Activated T-helper 1 cell treated with Interleukin-2 at 50 U/mL for 16 hours (primary cell): ENCODE results near the gene MSL1.
A peak's percentile ranks its signal among the peaks of the same experiment; 100 is the strongest.

ENCODE experiments used
- DNase-seq: peaks from one replicate; pipeline ENCODE4 v3.0.0-alpha.2; 2020; ENCODE audit warnings: low read depth

Gene MSL1

DNA sequence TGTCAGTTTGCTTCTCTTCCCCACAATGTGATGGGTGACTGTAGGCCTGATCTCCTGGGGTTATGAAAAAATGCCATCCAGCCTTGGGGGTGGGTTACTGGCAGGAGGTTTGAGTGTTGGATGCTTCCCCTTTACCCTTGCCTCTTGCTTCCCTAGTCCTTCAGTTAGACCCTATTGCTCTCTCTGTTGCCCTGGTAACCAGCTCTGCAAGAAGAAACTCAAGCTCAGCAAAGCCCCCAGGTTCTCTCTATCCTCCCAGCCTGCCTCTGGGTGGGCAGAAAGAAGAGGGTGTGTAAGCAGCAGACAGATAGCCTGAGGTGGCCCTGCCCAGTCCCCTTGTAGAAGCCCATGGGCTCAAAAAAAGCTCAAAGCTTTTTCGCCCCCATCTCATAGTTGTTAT lies 52.7 kb downstream of the MSL1 start:
- DNase-seq, result no peak

DNA sequence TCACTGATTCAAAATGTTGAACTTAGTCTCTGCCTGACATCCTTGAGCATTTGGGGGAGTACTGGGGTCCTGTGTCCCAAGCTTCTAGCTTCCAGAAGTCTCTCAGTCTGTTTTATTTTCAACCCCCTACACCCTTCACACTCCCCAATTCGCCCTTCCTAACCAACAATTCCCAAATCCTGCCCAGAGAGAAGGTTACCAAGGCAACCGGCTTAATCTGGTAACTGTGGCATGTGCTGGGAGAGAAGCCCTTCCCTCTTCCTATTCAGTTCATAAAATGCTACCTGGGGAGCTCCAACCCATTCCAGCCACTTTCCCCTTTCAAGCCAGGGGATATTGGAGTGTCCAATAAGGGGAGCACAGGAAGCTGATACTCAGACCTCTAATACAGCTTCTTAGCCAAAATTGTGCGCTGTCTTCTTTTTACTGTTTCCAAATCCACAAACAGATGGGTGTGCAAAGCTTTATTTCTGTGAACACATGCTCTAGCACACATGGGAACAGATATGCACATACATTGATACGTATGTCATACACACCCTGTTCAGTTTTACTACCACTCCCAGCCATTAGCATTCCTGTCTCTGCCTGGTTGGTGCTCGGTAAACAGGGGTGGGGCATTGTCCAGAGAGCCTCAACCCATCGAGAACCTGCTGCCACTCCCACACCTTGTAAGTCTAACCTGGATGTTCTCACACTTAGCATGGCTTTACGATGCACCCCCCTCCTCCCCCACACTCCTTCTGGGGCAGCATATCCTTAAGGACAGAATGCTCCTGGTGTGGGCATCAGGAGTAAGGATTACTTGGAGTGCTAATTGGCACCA lies 54.4 kb downstream of the MSL1 start:
- no peak for DNase-seq

DNA sequence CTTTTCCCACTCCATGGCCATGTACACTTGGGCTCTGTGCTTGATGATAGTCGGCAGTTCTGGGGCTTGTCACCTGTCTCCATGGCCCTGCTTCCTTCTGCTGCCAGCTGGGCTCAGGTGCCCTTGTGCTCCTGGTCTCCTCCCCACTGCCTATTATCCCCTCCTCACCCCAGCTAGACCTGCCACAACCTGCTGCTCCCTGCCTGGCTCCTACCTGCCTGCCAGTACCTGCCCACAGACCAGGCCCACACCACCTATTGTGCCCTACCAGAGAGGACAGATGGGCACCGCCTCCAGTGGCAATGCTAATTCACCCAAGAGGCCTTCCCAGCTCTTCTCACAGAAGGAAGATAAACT lies 55.0 kb downstream of the MSL1 start:
- DNase-seq, result no peak

DNA sequence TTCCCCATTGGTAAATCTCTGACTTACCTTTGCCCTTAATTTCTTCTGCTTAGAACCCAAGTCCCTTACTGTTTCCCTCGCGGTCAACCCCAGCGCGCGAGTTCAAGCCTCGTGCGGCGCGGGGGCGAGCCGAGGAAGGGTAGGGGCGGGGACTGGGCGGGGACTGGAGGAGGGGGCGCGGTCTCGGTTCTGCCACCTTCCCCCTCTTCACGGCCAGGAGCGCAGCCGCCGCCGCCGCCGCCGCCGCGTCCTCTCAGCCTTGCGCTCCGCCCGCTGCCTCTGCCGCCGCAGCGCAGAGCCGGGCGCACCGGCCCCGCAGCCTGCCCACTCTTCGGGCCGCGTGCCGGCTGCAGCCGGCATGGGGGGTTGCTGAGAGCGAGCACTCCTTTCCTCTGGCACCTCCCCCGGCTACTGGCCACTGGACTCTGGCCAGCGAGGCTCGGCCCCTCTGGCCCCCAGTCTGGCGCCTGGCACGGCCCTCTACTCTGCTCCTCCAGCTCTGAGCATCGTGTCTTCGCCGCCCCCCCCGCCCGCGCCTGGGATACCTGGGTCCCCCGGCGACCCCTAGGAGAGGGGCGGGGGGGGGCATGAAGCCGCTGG lies 55.6 kb downstream of the MSL1 start, which contains the start of gene RAPGEFL1:
Gene RAPGEFL1, plus strand, starts transcription at position 196 of the 600 bp plus-strand sequence. Its CDS starts 392 bp downstream, at position 588.
- DNase-seq, result peak; percentile 68

DNA sequence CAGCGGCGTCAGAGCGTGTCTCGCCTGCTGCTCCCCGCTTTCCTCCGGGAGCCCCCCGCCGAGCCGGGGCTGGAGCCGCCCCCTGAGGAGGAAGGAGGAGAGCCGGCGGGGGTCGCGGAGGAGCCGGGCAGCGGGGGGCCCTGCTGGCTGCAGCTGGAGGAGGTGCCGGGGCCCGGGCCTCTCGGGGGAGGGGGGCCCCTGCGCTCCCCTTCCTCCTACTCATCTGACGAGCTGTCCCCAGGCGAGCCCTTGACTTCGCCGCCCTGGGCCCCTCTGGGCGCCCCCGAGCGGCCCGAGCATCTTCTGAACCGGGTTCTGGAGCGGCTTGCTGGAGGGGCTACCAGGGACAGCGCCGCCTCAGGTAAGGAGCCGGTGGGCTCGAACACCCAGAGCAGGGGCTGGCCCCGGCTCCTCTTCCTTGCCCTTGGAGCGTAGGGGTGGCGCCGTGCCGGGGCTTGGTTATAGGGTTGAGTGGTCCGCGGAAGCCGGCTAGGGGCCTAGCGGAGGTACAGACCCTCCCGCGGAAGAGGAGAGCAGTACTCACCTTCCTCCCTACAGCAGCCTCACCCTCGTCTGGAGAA lies 56.3 kb downstream of the MSL1 start:
- DNase-seq, result no peak

DNA sequence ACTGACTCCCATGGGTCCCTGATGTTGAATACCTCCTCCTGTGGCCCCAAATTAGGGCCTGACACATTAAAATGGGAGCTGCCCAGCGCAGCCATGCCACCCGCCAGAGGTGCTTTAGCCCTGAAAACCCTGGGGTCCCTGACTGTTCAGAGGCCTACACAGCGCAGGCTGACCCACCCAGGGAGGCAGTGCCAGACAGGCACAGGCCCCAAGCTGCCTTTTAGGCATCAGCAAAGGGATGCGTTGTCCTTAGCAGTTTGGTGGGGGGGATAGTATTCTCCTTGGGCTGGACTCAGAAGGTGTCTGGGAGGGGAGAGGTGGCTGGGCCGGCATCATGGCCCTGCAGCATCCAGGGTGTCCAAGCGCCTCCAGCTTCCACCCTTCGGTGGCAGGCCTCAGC lies 56.9 kb downstream of the MSL1 start:
- DNase-seq, result no peak

DNA sequence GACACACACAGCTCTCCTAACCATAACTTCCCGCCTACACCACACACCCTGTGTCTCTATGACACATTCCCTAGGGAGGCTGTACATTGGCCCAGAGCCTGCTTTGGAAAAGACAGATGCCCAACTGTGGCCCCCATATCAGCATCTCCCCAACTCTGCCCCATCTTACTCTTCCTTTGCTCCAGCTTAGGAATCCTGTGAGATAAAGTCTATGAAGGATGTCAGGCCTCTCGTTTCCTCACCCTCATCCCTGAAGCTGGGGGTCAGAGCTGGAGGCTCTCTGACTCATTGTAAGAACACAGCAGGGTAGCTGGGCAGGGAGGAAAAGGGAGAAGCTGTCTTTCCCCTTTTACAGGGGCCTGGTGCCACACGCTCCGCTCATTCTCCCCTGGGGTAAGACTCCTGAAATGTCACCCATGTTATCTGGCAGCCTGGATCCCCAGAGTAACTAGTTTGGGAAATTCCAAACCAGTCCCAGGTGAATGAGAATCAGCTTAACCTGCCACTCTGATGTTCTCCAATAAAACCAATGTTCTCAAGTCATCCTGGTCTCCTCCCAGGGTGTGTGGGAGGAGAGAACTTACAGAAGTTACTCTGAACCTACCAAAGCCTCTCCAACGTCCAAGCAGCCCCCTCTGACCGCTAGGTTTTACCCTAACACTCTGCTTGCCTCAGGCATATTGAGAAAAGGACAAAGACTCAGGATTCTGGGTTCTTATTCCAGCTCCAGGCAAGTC lies 58.3 kb downstream of the MSL1 start:
- DNase-seq, result no peak

DNA sequence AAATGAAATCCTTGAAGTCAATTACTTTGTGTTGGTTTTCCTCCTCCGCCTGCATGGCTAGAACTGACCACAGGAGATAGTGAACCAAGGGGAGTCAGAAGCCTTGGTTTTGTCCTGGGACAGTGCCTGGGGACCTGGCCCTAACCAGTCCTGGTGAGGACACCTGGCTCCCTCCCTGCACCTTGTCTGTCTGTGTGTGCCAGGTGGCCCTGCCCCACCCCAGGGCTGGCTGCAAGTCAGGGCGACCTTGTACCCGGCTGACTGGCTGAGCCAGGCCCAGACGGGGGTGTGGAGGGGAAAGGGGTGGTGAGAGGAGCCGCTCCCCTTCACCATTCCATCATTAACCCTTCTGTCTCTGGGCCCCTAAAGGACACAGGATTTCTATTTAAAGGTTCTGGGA lies 58.9 kb downstream of the MSL1 start:
- no peak for DNase-seq

DNA sequence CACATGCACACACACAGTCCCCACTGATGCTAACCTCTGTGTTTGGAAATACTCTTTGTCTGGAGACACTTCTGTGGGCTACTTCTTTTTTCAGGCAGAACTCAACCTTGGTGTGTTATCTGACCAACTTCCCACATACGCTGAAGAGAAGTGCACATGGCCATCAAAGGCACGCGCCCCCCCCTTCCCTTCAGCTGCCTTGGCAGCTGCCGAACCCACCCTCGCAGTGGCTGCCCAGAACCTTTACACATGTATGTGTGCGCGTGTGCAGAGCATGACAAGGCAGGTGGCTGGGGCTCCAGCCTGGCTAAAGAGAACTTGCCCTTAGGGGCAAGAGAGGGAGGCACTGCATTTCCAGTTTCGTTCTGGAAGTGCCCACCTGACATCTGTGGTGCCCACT lies 59.4 kb downstream of the MSL1 start:
- DNase-seq, result no peak

DNA sequence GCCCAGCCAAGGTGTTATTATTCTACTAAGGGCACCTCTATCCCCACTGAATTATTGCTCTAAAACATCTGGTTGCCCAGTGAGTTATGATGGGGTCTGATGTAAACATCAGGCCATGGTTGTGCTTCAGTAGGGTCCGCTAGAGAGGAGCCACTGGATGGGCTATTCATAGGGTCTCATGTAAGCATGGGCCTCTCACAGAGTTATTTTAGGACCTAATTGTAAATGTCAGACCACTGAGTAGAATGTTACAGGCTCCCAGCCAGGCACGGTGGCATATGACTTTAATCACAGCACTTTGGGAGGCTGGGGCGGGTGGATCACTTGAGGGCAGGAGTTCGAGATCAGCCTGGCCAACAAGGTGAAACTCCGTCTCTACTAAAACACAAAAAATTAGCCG lies 60.8 kb downstream of the MSL1 start:
- DNase-seq, result no peak
